ENCODE results near the gene OAF. TPM values are rescaled to one million over a fixed set of nuclear protein-coding genes. Genes with fewer than 3 reads are reported as not detected.

Gene OAF
- total and polyA plus RNA-seq, 9 of the 15 experiments (the other 6 are each of a cell fraction or from before 2014, with no cell fraction given): 1.1 to 21.6 (median 7.5) TPM

DNA sequence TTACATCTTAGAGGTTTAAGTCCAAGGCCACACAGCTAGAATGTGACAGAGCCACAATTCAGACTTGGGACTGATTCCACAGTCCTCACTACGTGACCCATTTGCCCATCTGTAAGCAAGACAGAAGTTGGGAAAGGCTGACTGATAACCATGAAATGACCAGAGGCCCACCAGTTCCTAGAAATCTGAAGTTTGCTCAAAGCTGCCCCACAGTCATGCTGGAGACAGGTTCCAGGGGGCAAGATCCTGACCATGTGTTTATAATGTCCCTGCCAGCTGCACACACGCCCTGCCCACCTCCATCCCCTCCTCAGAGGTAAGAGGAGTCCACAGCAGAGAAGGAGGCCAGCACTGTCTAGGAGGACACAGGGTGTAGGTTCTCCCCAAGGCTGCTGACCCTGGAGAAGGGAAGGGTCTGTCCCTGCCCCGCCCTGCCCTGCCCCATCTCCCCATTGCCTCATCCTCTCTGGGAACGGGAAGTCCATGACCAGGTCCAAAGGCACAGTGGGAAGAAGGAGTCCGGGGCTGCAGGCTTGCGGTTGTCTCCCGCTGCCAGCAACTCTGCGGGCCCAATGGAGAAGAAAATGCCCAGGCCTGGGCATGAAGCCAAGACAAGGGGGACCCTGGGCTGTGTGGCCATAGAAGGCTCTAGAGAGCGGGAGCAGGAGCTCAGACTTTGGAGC lies 11.9 kb upstream of the OAF start:
- Histone ChIP-seq H3K27ac (ENCODE audit: extremely low read depth, low read depth, low read length) (no peak overlapping the region), H3K9me1 (ENCODE audit: control insufficient read depth, insufficient read depth, low read length) (peaks cover 2% of the 10 kb centered on the region), H3K4me2 (ENCODE audit: insufficient read depth, low read length) (no peak overlapping the region), H4K20me1 (replicated peaks; ENCODE audit: control insufficient read depth, insufficient read depth, low read length) (peaks cover 10% of the 10 kb centered on the region), H2AFZ (ENCODE audit: low read depth, low read length) (no peak overlapping the region), H3K9ac (ENCODE audit: insufficient read depth in 1 of 2, low read depth in 2 of 2, low read length in 2 of 2) (no peak overlapping the region), H3K9me3 (replicated peaks; ENCODE audit: control insufficient read depth, insufficient read depth, low read depth, low read length) (no peaks in the 10 kb centered on the region), H3K36me3 (ENCODE audit: control insufficient read depth, insufficient read depth, low read length) (no peaks in the 10 kb centered on the region), H3K27me3 (ENCODE audit: control insufficient read depth in 2 of 2, insufficient read depth in 2 of 2, low read length in 2 of 2) (peaks cover 34 to 51% of the 10 kb centered on the region in 2 experiments; a peak in 4 of 5 replicates), H3K4me1 (replicated peaks in 1 of 2; ENCODE audit: control insufficient read depth in 2 of 2, insufficient read depth in 2 of 2, low read length in 2 of 2) (0 out of 5 replicates have a peak, but pooled peaks cover 0 to 6% of the 10 kb centered on the region in 2 experiments), H3K79me2 (ENCODE audit: control insufficient read depth, insufficient read depth, low read length) (no peaks in the 10 kb centered on the region), H3K4me3 (no peak overlapping the region)
- DNase-seq (ENCODE audit: extremely low read depth in 1 of 4, low spot score in 3 of 4) (no peak), FAIRE-seq (no peak), ATAC-seq (no peak)
- intact Hi-C loops (cut with micrococcal nuclease): no loop called here
- no TSS peak for BruUV-seq (replicated peaks)
- WGBS (ENCODE audit: insufficient coverage, low coverage, missing lambda C conversion rate): 10% methylated on average over 9 of the region's 9 CpGs
- CTCF ChIA-PET (ENCODE audit: low intra/inter-chr PET ratio): no interaction called here
- POLR2A ChIA-PET: no interaction called here
- in situ Hi-C loops (cut with MboI): no loop called here
- no peak for TF ChIP-seq RBM34 (IDR thresholded peaks at IDR 0.05; ENCODE audit: borderline replicate concordance, insufficient read depth, low read length)
- no peak for TF ChIP-seq SAFB2 (IDR thresholded peaks at IDR 0.05; ENCODE audit: borderline replicate concordance, low read depth, low read length, severe bottlenecking)
- no peak for TF ChIP-seq KLF13 (tag; IDR thresholded peaks at IDR 0.05; ENCODE audit: borderline replicate concordance, low read depth)

DNA sequence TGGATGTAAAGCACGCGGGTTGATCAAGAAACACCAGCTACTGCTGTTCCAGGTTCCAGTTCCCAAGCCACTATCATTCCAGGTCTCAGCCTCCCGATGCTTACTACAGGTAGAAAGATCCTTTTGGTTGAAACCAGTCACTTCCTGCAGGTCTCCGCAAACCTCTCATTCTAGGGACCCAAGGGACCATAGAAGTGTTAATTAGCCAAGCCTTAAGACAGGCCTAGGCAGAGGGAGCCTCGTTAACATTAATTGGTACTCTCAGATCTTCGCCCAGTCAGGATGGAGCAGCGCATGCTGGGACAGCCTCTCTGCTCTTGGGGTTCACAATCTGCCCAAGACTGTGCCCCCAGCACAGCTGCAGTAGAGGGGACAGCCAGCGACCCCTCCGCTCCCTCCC lies 11.2 kb upstream of the OAF start:
- in situ Hi-C loops (cut with MboI) (no loop called here), intact Hi-C loops (cut with micrococcal nuclease) (no loop called here)
- Histone ChIP-seq H3K4me2 (ENCODE audit: insufficient read depth, low read length) (no peak overlapping the region), H3K27me3 (ENCODE audit: control insufficient read depth in 2 of 2, insufficient read depth in 2 of 2, low read length in 2 of 2) (peaks cover 31 to 44% of the 10 kb centered on the region in 2 experiments; a peak in 4 of 5 replicates), H4K20me1 (replicated peaks; ENCODE audit: control insufficient read depth, insufficient read depth, low read length) (peaks cover 10% of the 10 kb centered on the region), H3K79me2 (ENCODE audit: control insufficient read depth, insufficient read depth, low read length) (no peaks in the 10 kb centered on the region), H3K9me1 (ENCODE audit: control insufficient read depth, insufficient read depth, low read length) (peaks cover 2% of the 10 kb centered on the region), H3K4me3 (no peak overlapping the region), H3K9ac (ENCODE audit: insufficient read depth in 1 of 2, low read depth in 2 of 2, low read length in 2 of 2) (no peak overlapping the region), H3K36me3 (ENCODE audit: control insufficient read depth, insufficient read depth, low read length) (no peaks in the 10 kb centered on the region), H3K27ac (ENCODE audit: extremely low read depth, low read depth, low read length) (no peak overlapping the region), H3K9me3 (replicated peaks; ENCODE audit: control insufficient read depth, insufficient read depth, low read depth, low read length) (no peaks in the 10 kb centered on the region), H2AFZ (ENCODE audit: low read depth, low read length) (no peak overlapping the region), H3K4me1 (replicated peaks in 1 of 2; ENCODE audit: control insufficient read depth in 2 of 2, insufficient read depth in 2 of 2, low read length in 2 of 2) (0 out of 5 replicates have a peak, but pooled peaks cover 0 to 6% of the 10 kb centered on the region in 2 experiments)
- DNase-seq (ENCODE audit: extremely low read depth in 1 of 4, low spot score in 3 of 4) (no peak), ATAC-seq (no peak), FAIRE-seq (no peak)
- 2% methylated on average over 7 of the region's 9 CpGs for WGBS (ENCODE audit: insufficient coverage, low coverage, missing lambda C conversion rate)
- POLR2A ChIA-PET: no interaction called here
- CTCF ChIA-PET (ENCODE audit: low intra/inter-chr PET ratio): no interaction called here
- BruUV-seq (replicated peaks): no TSS peak
- TF ChIP-seq ZC3H8 (IDR thresholded peaks at IDR 0.05) (no peak), FOXK1 (CRISPR knock-in tag; IDR thresholded peaks at IDR 0.05; ENCODE audit: borderline replicate concordance) (no peak), NR4A1 (CRISPR knock-in tag; IDR thresholded peaks at IDR 0.05) (no peak), NR4A1 (tag; IDR thresholded peaks at IDR 0.05) (no peak), ETV5 (CRISPR knock-in tag; IDR thresholded peaks at IDR 0.05; ENCODE audit: low read depth) (no peak), ZNF274 (IDR thresholded peaks at IDR 0.05; ENCODE audit: borderline replicate concordance, low read depth, low read length) (no peak)
- TF ChIP-seq, protein P1, sequence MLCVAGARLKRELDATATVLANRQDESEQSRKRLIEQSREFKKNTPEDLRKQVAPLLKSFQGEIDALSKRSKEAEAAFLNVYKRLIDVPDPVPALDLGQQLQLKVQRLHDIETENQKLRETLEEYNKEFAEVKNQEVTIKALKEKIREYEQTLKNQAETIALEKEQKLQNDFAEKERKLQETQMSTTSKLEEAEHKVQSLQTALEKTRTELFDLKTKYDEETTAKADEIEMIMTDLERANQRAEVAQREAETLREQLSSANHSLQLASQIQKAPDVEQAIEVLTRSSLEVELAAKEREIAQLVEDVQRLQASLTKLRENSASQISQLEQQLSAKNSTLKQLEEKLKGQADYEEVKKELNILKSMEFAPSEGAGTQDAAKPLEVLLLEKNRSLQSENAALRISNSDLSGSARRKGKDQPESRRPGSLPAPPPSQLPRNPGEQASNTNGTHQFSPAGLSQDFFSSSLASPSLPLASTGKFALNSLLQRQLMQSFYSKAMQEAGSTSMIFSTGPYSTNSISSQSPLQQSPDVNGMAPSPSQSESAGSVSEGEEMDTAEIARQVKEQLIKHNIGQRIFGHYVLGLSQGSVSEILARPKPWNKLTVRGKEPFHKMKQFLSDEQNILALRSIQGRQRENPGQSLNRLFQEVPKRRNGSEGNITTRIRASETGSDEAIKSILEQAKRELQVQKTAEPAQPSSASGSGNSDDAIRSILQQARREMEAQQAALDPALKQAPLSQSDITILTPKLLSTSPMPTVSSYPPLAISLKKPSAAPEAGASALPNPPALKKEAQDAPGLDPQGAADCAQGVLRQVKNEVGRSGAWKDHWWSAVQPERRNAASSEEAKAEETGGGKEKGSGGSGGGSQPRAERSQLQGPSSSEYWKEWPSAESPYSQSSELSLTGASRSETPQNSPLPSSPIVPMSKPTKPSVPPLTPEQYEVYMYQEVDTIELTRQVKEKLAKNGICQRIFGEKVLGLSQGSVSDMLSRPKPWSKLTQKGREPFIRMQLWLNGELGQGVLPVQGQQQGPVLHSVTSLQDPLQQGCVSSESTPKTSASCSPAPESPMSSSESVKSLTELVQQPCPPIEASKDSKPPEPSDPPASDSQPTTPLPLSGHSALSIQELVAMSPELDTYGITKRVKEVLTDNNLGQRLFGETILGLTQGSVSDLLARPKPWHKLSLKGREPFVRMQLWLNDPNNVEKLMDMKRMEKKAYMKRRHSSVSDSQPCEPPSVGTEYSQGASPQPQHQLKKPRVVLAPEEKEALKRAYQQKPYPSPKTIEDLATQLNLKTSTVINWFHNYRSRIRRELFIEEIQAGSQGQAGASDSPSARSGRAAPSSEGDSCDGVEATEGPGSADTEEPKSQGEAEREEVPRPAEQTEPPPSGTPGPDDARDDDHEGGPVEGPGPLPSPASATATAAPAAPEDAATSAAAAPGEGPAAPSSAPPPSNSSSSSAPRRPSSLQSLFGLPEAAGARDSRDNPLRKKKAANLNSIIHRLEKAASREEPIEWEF (CRISPR knock-in tag; IDR thresholded peaks at IDR 0.05): no peak

Measured in K562 (cell line).